IMR-90 (cell line): ENCODE data around the gene CD300H. TPM values are rescaled to one million over a fixed set of nuclear protein-coding genes. Genes with fewer than 3 reads are reported as not detected.

Experiments
- ATAC-seq: fragments of 200-7000 bp; cut with Tn5 transposase; 2 replicates; pipeline ENCODE4 v1.9.1; 2020; ENCODE audit warnings: low read depth, mild to moderate bottlenecking, moderate library complexity
- BruUV-seq: library from RNA; stranded (reverse); fragments of 400-500 nt; replicated peaks from 2 replicates; lab custom pipeline; 2021; lab: Mats Ljungman, UMichigan
- CTCF ChIA-PET: fragments of 300-600 bp; formaldehyde crosslinking; extraction: SDS; loops from one replicate; lab custom pipeline; 2021; ENCODE audit warnings: antibody characterized with exemption; lab: Yijun Ruan, JAX
- POLR2A ChIA-PET: fragments of 300-600 bp; sonication (Branson Sonifier 250); formaldehyde crosslinking; loops from one replicate; lab custom pipeline; 2022; ENCODE audit warnings: antibody characterized with exemption; ENCODE audit not compliant: unreplicated experiment; lab: Charles Lee
- DNase-seq: peaks from one replicate; pipeline ENCODE4 v3.0.0; 2013
- H2AFZ ChIP-seq: replicated peaks from 2 replicates; pipeline ENCODE3; 2013; ENCODE audit warnings: low read length, mild to moderate bottlenecking; ENCODE audit not compliant: poor library complexity
- H2AK5ac ChIP-seq: 2 replicates; pipeline ENCODE4 v1.6.1; 2013; ENCODE audit warnings: low read depth, low read length, inconsistent platforms
- H2AK9ac ChIP-seq: replicated peaks from 2 replicates; pipeline ENCODE3; 2013; ENCODE audit warnings: mild to moderate bottlenecking, low read depth, low read length, moderate library complexity; ENCODE audit not compliant: poor library complexity
- H2BK120ac ChIP-seq: 2 replicates; pipeline ENCODE4 v1.6.1; 2013; ENCODE audit warnings: low read depth, low read length, inconsistent platforms
- H2BK15ac ChIP-seq: 3 replicates; pipeline ENCODE4 v1.6.1; 2013; ENCODE audit warnings: low read depth, low read length, inconsistent platforms
- H2BK20ac ChIP-seq: 2 replicates; pipeline ENCODE4 v1.6.1; 2013; ENCODE audit warnings: low read depth, mild to moderate bottlenecking, inconsistent platforms, low read length, moderate library complexity
- H2BK5ac ChIP-seq: 2 replicates; pipeline ENCODE4 v1.6.1; 2013; ENCODE audit warnings: mild to moderate bottlenecking, low read depth, low read length, inconsistent platforms; ENCODE audit not compliant: poor library complexity, severe bottlenecking
- H3K14ac ChIP-seq: replicated peaks from 2 replicates; pipeline ENCODE4 v1.6.1; 2013; ENCODE audit warnings: low read depth, low read length, inconsistent platforms
- H3K18ac ChIP-seq: 2 replicates; pipeline ENCODE4 v1.6.1; 2013; ENCODE audit warnings: low read depth, low read length, control low read depth
- H3K23ac ChIP-seq: 2 replicates; pipeline ENCODE4 v1.6.1; 2013; ENCODE audit warnings: low read depth, low read length, inconsistent platforms
- H3K27ac ChIP-seq: 2 replicates; pipeline ENCODE4 v1.5.1; 2013; ENCODE audit warnings: mild to moderate bottlenecking, control low read depth, low read length; ENCODE audit not compliant: insufficient read depth
- H3K27me3 ChIP-seq: 2 replicates; pipeline ENCODE4 v1.6.1; 2013; ENCODE audit warnings: low read length; ENCODE audit not compliant: control insufficient read depth, insufficient read depth
- H3K36me3 ChIP-seq: 2 replicates; pipeline ENCODE4 v1.6.1; 2013; ENCODE audit warnings: low read length, mixed read lengths; ENCODE audit not compliant: control insufficient read depth, insufficient read depth
- H3K4ac ChIP-seq: 2 replicates; pipeline ENCODE4 v1.6.1; 2013; ENCODE audit warnings: low read depth, low read length, inconsistent platforms
- H3K4me1 ChIP-seq: 2 replicates; pipeline ENCODE4 v1.6.1; 2013; ENCODE audit warnings: low read length, mixed read lengths; ENCODE audit not compliant: control insufficient read depth, insufficient read depth
- H3K4me2 ChIP-seq: 2 replicates; pipeline ENCODE4 v1.6.1; 2013; ENCODE audit warnings: low read depth, mild to moderate bottlenecking, control low read depth, low read length, moderate library complexity
- H3K4me3 ChIP-seq: 2 replicates; pipeline ENCODE4 v1.5.1; 2013; ENCODE audit warnings: low read depth, mild to moderate bottlenecking, control low read depth, low read length, moderate library complexity; ENCODE audit not compliant: insufficient read depth
- H3K56ac ChIP-seq: 2 replicates; pipeline ENCODE4 v1.6.1; 2013; ENCODE audit warnings: low read length, inconsistent platforms; ENCODE audit not compliant: insufficient read depth; ENCODE audit errors: extremely low read depth
- H3K79me1 ChIP-seq, 2 experiments: 2 replicates each; pipeline ENCODE4 v1.6.1; 2013; ENCODE audit warnings: low read length in 2 of 2, inconsistent platforms in 1 of 2, low read depth in 1 of 2
- H3K9ac ChIP-seq: 2 replicates; pipeline ENCODE4 v1.6.1; 2013; ENCODE audit warnings: low read depth, low read length, control low read depth
- H3K9me1 ChIP-seq: 2 replicates; pipeline ENCODE4 v1.6.1; 2013; ENCODE audit warnings: low read length, inconsistent platforms; ENCODE audit not compliant: insufficient read depth
- H3K9me3 ChIP-seq: 2 replicates; pipeline ENCODE4 v1.6.1; 2013; ENCODE audit warnings: low read length; ENCODE audit not compliant: control insufficient read depth, insufficient read depth
- H4K20me1 ChIP-seq: 2 replicates; pipeline ENCODE4 v1.6.1; 2013; ENCODE audit warnings: low read length, inconsistent platforms; ENCODE audit not compliant: insufficient read depth
- H4K5ac ChIP-seq: 2 replicates; pipeline ENCODE4 v1.6.1; 2013; ENCODE audit warnings: mild to moderate bottlenecking, low read depth, low read length, control low read depth
- H4K8ac ChIP-seq, 2 experiments: 2 replicates each; pipeline ENCODE4 v1.6.1; 2013; ENCODE audit warnings: low read depth in 2 of 2, low read length in 2 of 2, control low read depth in 1 of 2, inconsistent platforms in 1 of 2
- H4K91ac ChIP-seq: 2 replicates; pipeline ENCODE4 v1.6.1; 2013; ENCODE audit warnings: low read depth, low read length, inconsistent platforms; ENCODE audit not compliant: insufficient read depth
- BHLHE40 ChIP-seq: fragments of 150-350 bp; IDR thresholded peaks from 2 replicates; pipeline ENCODE4 v1.6.1; 2016; ENCODE audit warnings: mild to moderate bottlenecking, low read depth, low read length
- CEBPB ChIP-seq: IDR thresholded peaks from 2 replicates; pipeline ENCODE4 v1.6.1; 2012; ENCODE audit warnings: low read depth, low read length, improper control_type of control experiment
- CHD1 ChIP-seq: IDR thresholded peaks from 2 replicates; pipeline ENCODE4 v1.6.1; 2012; ENCODE audit warnings: low read depth, low read length, improper control_type of control experiment
- CTCF ChIP-seq: conservative IDR thresholded peaks from 2 replicates; pipeline ENCODE4 v1.5.1; 2012; ENCODE audit warnings: mild to moderate bottlenecking, low read depth, low read length, improper control_type of control experiment
- ELK1 ChIP-seq: fragments of 150-350 bp; IDR thresholded peaks from 2 replicates; pipeline ENCODE4 v1.6.1; 2016; ENCODE audit warnings: low read depth, mild to moderate bottlenecking, low read length, moderate library complexity, borderline replicate concordance
- MAFK ChIP-seq: IDR thresholded peaks from 2 replicates; pipeline ENCODE4 v1.6.1; 2012; ENCODE audit warnings: low read depth, low read length, improper control_type of control experiment
- RAD21 ChIP-seq: IDR thresholded peaks from 2 replicates; pipeline ENCODE4 v1.6.1; 2012; ENCODE audit warnings: low read length, improper control_type of control experiment
- RCOR1 ChIP-seq: IDR thresholded peaks from 2 replicates; pipeline ENCODE4 v1.6.1; 2012; ENCODE audit warnings: mild to moderate bottlenecking, low read length, improper control_type of control experiment; ENCODE audit not compliant: insufficient replicate concordance
- WGBS, 2 experiments: methylation state at CpG; one replicate each; pipeline versions ENCODE4 v1.1.5 to v1.1.7; 2013; ENCODE audit warnings: missing lambda C conversion rate in 2 of 2; ENCODE audit not compliant: insufficient read length in 1 of 2; ENCODE audit errors: extremely low coverage in 2 of 2; 5-methylcytosine and 5-hydroxymethylcytosine counted together
- dilution Hi-C: fragments of 300-500 bp; cut with HindIII; formaldehyde crosslinking; loops from one replicate; pipeline ENCODE4 v1.14.3; 2018; ENCODE audit warnings: low sequenced_read_pairs; ENCODE audit not compliant: unreplicated experiment
- in situ Hi-C: fragments of 300-500 bp; cut with MboI; formaldehyde crosslinking; loops from 3 replicates; pipeline ENCODE4 v1.14.3; 2019; ENCODE audit warnings: low sequenced_read_pairs, inconsistent platforms, mixed read lengths
- intact Hi-C: fragments of 100-400 bp; cut with micrococcal nuclease; formaldehyde crosslinking; loops from 2 replicates; pipeline ENCODE4 v1.10.0; 2022
- polyA plus RNA-seq, 3 experiments: library from polyadenylated mRNA; depleted of rRNA; stranded (reverse); fragments of >200 nt; gene quantifications; 2 replicates each; pipeline ENCODE4 v1.2.3, GENCODE V29; 2012; ENCODE audit warnings: low replicate concordance in 1 of 3
- total RNA-seq: library from RNA; depleted of rRNA; stranded (reverse); fragments of >200 nt; gene quantifications from 2 replicates; pipeline ENCODE4 v1.2.3, GENCODE V29; 2012

CD300H gene
- total and polyA plus RNA-seq, 2 of the 4 experiments (the other 2 are of a cell fraction) = not detected

GRCh38 chr17:74528491-74529199, 38.7 kb downstream of the CD300H start:
- H2BK20ac ChIP-seq = no peak overlapping the region
- H3K36me3 ChIP-seq = no peaks in the 10 kb centered on the region
- H4K91ac ChIP-seq = no peak overlapping the region
- no peak overlapping the region for H2BK15ac ChIP-seq
- no peaks in the 10 kb centered on the region for H3K79me1 ChIP-seq
- H4K20me1 ChIP-seq = no peaks in the 10 kb centered on the region
- no peak overlapping the region for H4K8ac ChIP-seq
- no peak overlapping the region for H3K27ac ChIP-seq
- peaks cover 40% of the 10 kb centered on the region for H3K9me3 ChIP-seq
- no peak overlapping the region for H2BK120ac ChIP-seq
- intact Hi-C loops = no loop called here
- 57% methylated on average over 1 of the region's 8 CpGs; no CpG with 5 or more reads in 1 of the 2 experiments for WGBS, 2 experiments
- no peak overlapping the region for H3K4me3 ChIP-seq
- H3K9me1 ChIP-seq = no peaks in the 10 kb centered on the region
- H3K56ac ChIP-seq = no peak overlapping the region
- H3K9ac ChIP-seq = no peak overlapping the region
- no peak overlapping the region for H3K14ac ChIP-seq
- CTCF ChIA-PET = no interaction called here
- no peaks in the 10 kb centered on the region for H3K27me3 ChIP-seq
- H3K4me1 ChIP-seq = no peaks in the 10 kb centered on the region
- H4K5ac ChIP-seq = no peak overlapping the region
- H3K4ac ChIP-seq = no peak overlapping the region
- in situ Hi-C loops = no loop called here
- H2AK9ac ChIP-seq = no peak overlapping the region
- DNase-seq (no peak), ATAC-seq (no peak)
- POLR2A ChIA-PET = no interaction called here
- TF ChIP-seq BHLHE40 (no peak), MAFK (no peak), RCOR1 (no peak), ELK1 (no peak), CEBPB (no peak), RAD21 (no peak), CTCF (no peak), CHD1 (no peak)
- dilution Hi-C loops = no loop called here
- no peak overlapping the region for H3K23ac ChIP-seq
- no peak overlapping the region for H3K18ac ChIP-seq
- H2AK5ac ChIP-seq = no peak overlapping the region
- no peak overlapping the region for H2AFZ ChIP-seq
- H2BK5ac ChIP-seq = no peak overlapping the region
- no peak overlapping the region for H3K4me2 ChIP-seq
- no TSS peak for BruUV-seq
